A549 (cell line): Measurements from ENCODE around the gene TALDO1.

Experiments
- CEBPB ChIP-seq, 2 experiments: fragments of >200 bp in 1 of 2; sonication (Bioruptor Twin) in 1 of 2; formaldehyde crosslinking in 1 of 2; IDR thresholded peaks; 2 replicates each; pipeline ENCODE4 v1.6.1; 2012 to 2016
- CTCF ChIP-seq: fragments of >200 bp; sonication (Bioruptor Twin); formaldehyde crosslinking; IDR thresholded peaks from 3 replicates; pipeline ENCODE4 v1.5.1; 2016
- FOXS1 ChIP-seq: fragments of 250-450 bp; sonication (Bioruptor Pico); IDR thresholded peaks from 2 replicates; pipeline ENCODE4 v1.5.0; 2020; ENCODE audit warnings: mild to moderate bottlenecking, moderate library complexity
- POLR2A ChIP-seq: IDR thresholded peaks from 2 replicates; pipeline ENCODE4 v1.6.1; 2012; ENCODE audit warnings: mild to moderate bottlenecking, low read length
- REST ChIP-seq: fragments of 200-600 bp; sonication (generic); IDR thresholded peaks from 2 replicates; pipeline ENCODE4 v1.6.1; 2016; ENCODE audit warnings: antibody characterized with exemption, mild to moderate bottlenecking, moderate library complexity
- RFX5 ChIP-seq: fragments of 450-650 bp; IDR thresholded peaks from 2 replicates; pipeline ENCODE4 v1.7.1; 2014; ENCODE audit warnings: antibody characterized with exemption, mild to moderate bottlenecking, moderate library complexity

GRCh38 chr11:704781-705645 is 42.3 kb upstream of the TALDO1 start:
- TF ChIP-seq CTCF (no peak), POLR2A (0 out of 2 replicates have a peak, but pooled peaks have one; percentile 9), RFX5 (no peak), CEBPB (IDR thresholded peaks at IDR 0.05) (no peak), FOXS1 (CRISPR knock-in tag) (no peak), REST (no peak)
